Measurements from ENCODE around the gene RBM34.

DNA sequence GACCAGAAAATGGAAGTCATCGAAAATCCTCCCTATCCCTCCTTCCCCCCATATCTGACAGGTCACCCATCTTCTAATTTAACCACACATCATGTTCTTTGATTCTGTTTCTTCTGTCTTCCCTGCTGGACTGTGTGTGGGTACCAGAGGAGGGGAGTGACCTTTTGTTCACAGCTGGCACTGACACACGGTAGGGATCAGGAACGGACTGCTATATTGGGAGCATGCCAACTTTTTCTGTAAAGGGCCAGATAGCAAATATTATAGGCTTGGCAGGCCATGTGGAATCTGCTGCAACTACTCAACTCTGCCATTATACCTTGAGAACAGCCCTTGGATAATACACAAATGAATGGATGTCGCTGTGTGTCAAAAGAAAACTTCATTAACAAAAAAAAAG is 24.9 kb downstream of the RBM34 start:
- TF ChIP-seq YY1 (IDR thresholded peaks at IDR 0.05; ENCODE audit: insufficient read depth, insufficient read length): no peak
- no peak for TF ChIP-seq SUZ12 (IDR thresholded peaks at IDR 0.05; ENCODE audit: extremely low read depth, insufficient read depth, insufficient read length)
- TF ChIP-seq ZNF274 (IDR thresholded peaks at IDR 0.05; ENCODE audit: low read depth, low read length): no peak

All from NT2/D1 (cell line).